Stimulated activated CD4-positive, alpha-beta T cell treated with anti-CD3 and anti-CD28 coated beads, Interleukin-12 subunit alpha, Interleukin-12 subunit beta, amount 100 ng/mL, for 24 hours (primary cell): Measurements from ENCODE around the gene SQSTM1.

Experiments used
- DNase-seq, 2 experiments: peaks; one replicate each; pipeline ENCODE4 v3.0.0-alpha.2; 2020; ENCODE audit warnings: low read depth in 2 of 2

The SQSTM1 gene

GRCh38 chr5:179806250-179807048 is 14.3 kb upstream of the SQSTM1 start, which contains the start of gene MGAT4B:
TSS of gene MGAT4B (minus strand) at chr5:179806866. CDS start at chr5:179806583, 283 bp downstream.
- no peak for DNase-seq

GRCh38 chr5:179812135-179812825 is 8.4 kb upstream of the SQSTM1 start:
- no peak for DNase-seq

GRCh38 chr5:179812997-179813607 is 7.6 kb upstream of the SQSTM1 start:
- DNase-seq = no peak

GRCh38 chr5:179814090-179814489 is 6.6 kb upstream of the SQSTM1 start:
- no peak for DNase-seq

GRCh38 chr5:179815491-179816249 is 5.0 kb upstream of the SQSTM1 start:
- no peak for DNase-seq

GRCh38 chr5:179816401-179816795 is 4.3 kb upstream of the SQSTM1 start:
- DNase-seq = no peak

GRCh38 chr5:179816796-179817469 is 3.8 kb upstream of the SQSTM1 start:
- no peak for DNase-seq

GRCh38 chr5:179817470-179817840 is 3.2 kb upstream of the SQSTM1 start:
- no peak for DNase-seq

GRCh38 chr5:179817890-179818745 is 2.6 kb upstream of the SQSTM1 start:
- no peak for DNase-seq

- peak in 1 of 2 experiments; percentile 66 for DNase-seq
Measured at GRCh38 chr5:179818746-179819295, 1.9 kb upstream of the SQSTM1 start.

- no peak for DNase-seq
Measured at GRCh38 chr5:179819296-179820126, 1.2 kb upstream of the SQSTM1 start.

GRCh38 chr5:179820127-179820482 is 600 bp upstream of the SQSTM1 start:
- DNase-seq = no peak

- peak; percentile 61 to 81 for DNase-seq
Measured at GRCh38 chr5:179821298-179822058, 773 bp downstream of the SQSTM1 start.

GRCh38 chr5:179822059-179822432 is 1.3 kb downstream of the SQSTM1 start:
- DNase-seq = no peak

- no peak for DNase-seq
Measured at GRCh38 chr5:179822444-179822990, 1.8 kb downstream of the SQSTM1 start.

- DNase-seq = no peak
Measured at GRCh38 chr5:179823937-179824744, 3.4 kb downstream of the SQSTM1 start.

- no peak for DNase-seq
Measured at GRCh38 chr5:179824745-179825112, 4.0 kb downstream of the SQSTM1 start.
